Caco-2 (cell line): Measurements from ENCODE around the gene QARS1. TPM values are rescaled to one million over a fixed set of nuclear protein-coding genes. Genes with fewer than 3 reads are reported as not detected.

ENCODE experiments used
- BruUV-seq: library from RNA; stranded (reverse); fragments of 400-500 nt; replicated peaks from 2 replicates; lab custom pipeline; 2021; lab: Mats Ljungman, UMichigan
- CTCF ChIA-PET: fragments of 300-600 bp; sonication (Branson Sonifier 250); formaldehyde crosslinking; loops from one replicate; lab custom pipeline; 2022; ENCODE audit warnings: antibody characterized with exemption; lab: Charles Lee
- POLR2A ChIA-PET: fragments of 300-600 bp; sonication (Branson Sonifier 250); formaldehyde crosslinking; loops from one replicate; lab custom pipeline; 2022; ENCODE audit warnings: antibody characterized with exemption; lab: Charles Lee
- DNase-seq, 2 experiments: peaks; one replicate each; pipeline versions ENCODE4 v3.0.0 to v3.0.0-alpha.2; 2020 to 2022
- H3K27me3 ChIP-seq: replicated peaks from 2 replicates; pipeline ENCODE4 v1.6.0; 2011; ENCODE audit warnings: low read length; ENCODE audit not compliant: control insufficient read depth, insufficient read depth
- H3K36me3 ChIP-seq: 2 replicates; pipeline ENCODE4 v1.5.1; 2011; ENCODE audit warnings: low read length; ENCODE audit not compliant: control insufficient read depth, insufficient read depth
- H3K4me1 ChIP-seq: fragments of 250-450 bp; sonication (Bioruptor Pico); 2 replicates; pipeline ENCODE4 v1.5.1; 2020; ENCODE audit warnings: mild to moderate bottlenecking
- H3K4me3 ChIP-seq: 2 replicates; pipeline ENCODE4 v1.5.1; 2011; ENCODE audit warnings: low read depth, mild to moderate bottlenecking, control low read depth, low read length
- H3K9me3 ChIP-seq: fragments of 250-450 bp; sonication (Bioruptor Pico); 2 replicates; pipeline ENCODE4 v1.5.1; 2020; ENCODE audit warnings: mild to moderate bottlenecking, moderate library complexity
- H3K27ac Mint-ChIP-seq: one replicate; pipeline ENCODE4 v1.8.0; 2022; ENCODE audit warnings: mixed read lengths; ENCODE audit not compliant: unreplicated experiment
- H3K27me3 Mint-ChIP-seq: one replicate; pipeline ENCODE4 v1.8.0; 2022; ENCODE audit warnings: mixed read lengths; ENCODE audit not compliant: insufficient read depth, unreplicated experiment
- H3K36me3 Mint-ChIP-seq: one replicate; pipeline ENCODE4 v1.8.0; 2022; ENCODE audit warnings: mild to moderate bottlenecking, mixed read lengths; ENCODE audit not compliant: insufficient read depth, unreplicated experiment
- H3K4me1 Mint-ChIP-seq: one replicate; pipeline ENCODE4 v1.8.0; 2022; ENCODE audit warnings: low read depth, mixed read lengths; ENCODE audit not compliant: unreplicated experiment
- H3K4me3 Mint-ChIP-seq: one replicate; pipeline ENCODE4 v1.8.0; 2022; ENCODE audit warnings: mild to moderate bottlenecking, moderate library complexity, mixed read lengths; ENCODE audit not compliant: unreplicated experiment
- H3K9me3 Mint-ChIP-seq: one replicate; pipeline ENCODE4 v1.8.0; 2022; ENCODE audit warnings: mixed read lengths; ENCODE audit not compliant: unreplicated experiment
- CTCF ChIP-seq, 2 experiments: fragments of 200-600 bp in 1 of 2; IDR thresholded peaks; 1 replicate in 1 of 2; 2 replicates in 1 of 2; pipeline versions ENCODE4 v1.5.1 to v1.8.0; 2011 to 2022; ENCODE audit warnings: antibody characterized with exemption in 1 of 2, control low read depth in 1 of 2, inconsistent platforms in 1 of 2, low read depth in 1 of 2, low read length in 1 of 2, mild to moderate bottlenecking in 1 of 2, moderate library complexity in 1 of 2; ENCODE audit not compliant: insufficient read depth in 1 of 2, severe bottlenecking in 1 of 2, unreplicated experiment in 1 of 2
- intact Hi-C: fragments of 100-400 bp; cut with micrococcal nuclease; formaldehyde crosslinking; loops from one replicate; pipeline ENCODE4 v1.10.0; 2022; ENCODE audit not compliant: unreplicated experiment
- total RNA-seq: library from RNA; stranded (reverse); gene quantifications from 2 replicates; pipeline ENCODE4 v1.2.3, GENCODE V29; 2022

QARS1 gene
- total RNA-seq, 1 experiment from 2014 or later: 361 TPM

GRCh38 chr3:49098910-49099630, 5.5 kb downstream of the QARS1 start:
- H3K27me3 ChIP-seq: no peaks in the 10 kb centered on the region
- no peak overlapping the region for H3K4me3 ChIP-seq
- H3K4me1 Mint-ChIP-seq: no peaks in the 10 kb centered on the region
- H3K36me3 ChIP-seq: peaks cover 7% of the 10 kb centered on the region
- CTCF ChIA-PET: no interaction called here
- peaks cover 71% of the 10 kb centered on the region for H3K36me3 Mint-ChIP-seq
- POLR2A ChIA-PET: no interaction called here
- H3K9me3 ChIP-seq: no peaks in the 10 kb centered on the region
- DNase-seq: no peak
- BruUV-seq: no TSS peak
- H3K27me3 Mint-ChIP-seq: no peaks in the 10 kb centered on the region
- H3K9me3 Mint-ChIP-seq: no peaks in the 10 kb centered on the region
- peaks cover 4% of the 10 kb centered on the region for H3K4me1 ChIP-seq
- TF ChIP-seq CTCF (IDR thresholded peaks at IDR 0.05; ENCODE audit: insufficient read depth in 1 of 2, low read depth in 1 of 2, low read length in 1 of 2, severe bottlenecking in 1 of 2, unreplicated experiment in 1 of 2): no peak
- no peak overlapping the region for H3K4me3 Mint-ChIP-seq
- intact Hi-C loops: no loop called here
- no peak overlapping the region for H3K27ac Mint-ChIP-seq

DNA sequence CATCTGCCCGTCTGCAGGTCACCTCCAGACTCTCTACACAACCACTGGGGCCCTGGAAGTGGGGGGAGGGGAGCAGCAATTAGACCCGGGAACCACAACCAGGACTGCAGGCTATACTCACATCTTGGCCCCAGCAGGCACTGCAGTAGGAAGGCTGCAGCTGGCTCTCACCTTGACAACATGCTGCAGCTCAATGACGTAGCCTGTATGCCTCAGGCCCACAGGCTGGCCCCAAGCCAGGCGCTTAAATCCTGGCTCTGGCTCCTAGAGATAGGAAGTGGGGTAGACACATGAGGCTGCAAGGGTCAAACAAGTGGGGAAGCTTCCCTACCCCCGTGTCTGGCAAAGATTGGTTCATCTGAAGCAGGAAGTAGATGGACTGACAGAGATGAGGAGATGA, 6.1 kb downstream of the QARS1 start:
- no peaks in the 10 kb centered on the region for H3K27me3 Mint-ChIP-seq
- no peaks in the 10 kb centered on the region for H3K9me3 Mint-ChIP-seq
- no peak for TF ChIP-seq CTCF (IDR thresholded peaks at IDR 0.05; ENCODE audit: insufficient read depth in 1 of 2, low read depth in 1 of 2, low read length in 1 of 2, severe bottlenecking in 1 of 2, unreplicated experiment in 1 of 2)
- H3K4me1 Mint-ChIP-seq: no peaks in the 10 kb centered on the region
- ChIA-PET CTCF (no interaction called here), POLR2A (no interaction called here)
- Histone ChIP-seq H3K27me3 (no peaks in the 10 kb centered on the region), H3K9me3 (no peaks in the 10 kb centered on the region), H3K36me3 (peaks cover 5% of the 10 kb centered on the region), H3K4me1 (peaks cover 4% of the 10 kb centered on the region), H3K4me3 (no peak overlapping the region)
- DNase-seq: no peak
- no TSS peak for BruUV-seq
- H3K36me3 Mint-ChIP-seq: peaks cover 71% of the 10 kb centered on the region
- H3K27ac Mint-ChIP-seq: no peak overlapping the region
- H3K4me3 Mint-ChIP-seq: no peak overlapping the region
- intact Hi-C loops: no loop called here

GRCh38 chr3:49093853-49094767, 10.4 kb downstream of the QARS1 start, which contains the start of gene QRICH1:
Gene QRICH1 (minus strand): TSS chr3:49094071. CDS start chr3:49077017, 17,054 bp downstream.
- Mint-ChIP-seq H3K4me3 (peak within 1 kb of the TSS; percentile 95), H3K9me3 (no peaks in the 10 kb centered on the region), H3K4me1 (no peaks in the 10 kb centered on the region), H3K27ac (peak within 1 kb of the TSS; percentile 99), H3K27me3 (no peaks in the 10 kb centered on the region), H3K36me3 (peaks cover 65% of the 10 kb centered on the region)
- H3K36me3 ChIP-seq: no peaks in the 10 kb centered on the region; the same call in 1 of the 2 replicates
- peak; percentile 97 to 98 for DNase-seq
- H3K27me3 ChIP-seq: no peaks in the 10 kb centered on the region
- no peaks in the 10 kb centered on the region for H3K9me3 ChIP-seq
- ChIA-PET CTCF (interaction anchor here (0.6 to 2.6 kb wide), 18 partner anchors 10 to 355 kb away, joined by 3 to 20 read pairs (median 4); partner anchors contain the start of genes IMPDH2, LAMB2, NDUFAF3 and QARS1), POLR2A (interaction anchor here (0.5 to 3.0 kb wide), 19 partner anchors 10 to 1960 kb away, joined by 3 to 44 read pairs (median 6); partner anchors contain the start of genes CELSR3, IMPDH2, LAMB2 and NDUFAF3)
- intact Hi-C loops: loop anchor here (1.0 to 2.0 kb wide), 6 partner anchors 10 to 105 kb away; partner anchors contain the start of genes LAMB2, QARS1 and USP19
- H3K4me3 ChIP-seq: peak within 1 kb of the TSS; percentile 67
- no TSS peak for BruUV-seq
- TF ChIP-seq CTCF (IDR thresholded peaks at IDR 0.05; ENCODE audit: insufficient read depth in 1 of 2, low read depth in 1 of 2, low read length in 1 of 2, severe bottlenecking in 1 of 2, unreplicated experiment in 1 of 2): peak; percentile 33 to 83
- H3K4me1 ChIP-seq: peaks cover 4% of the 10 kb centered on the region
